Measurements from ENCODE around the gene IDUA.
"Not testable (repeated sequence)": the region's sequence is repeated elsewhere in the genome, so short reads cannot be mapped to it uniquely, and the experiment has no call there.

Gene IDUA

DNA sequence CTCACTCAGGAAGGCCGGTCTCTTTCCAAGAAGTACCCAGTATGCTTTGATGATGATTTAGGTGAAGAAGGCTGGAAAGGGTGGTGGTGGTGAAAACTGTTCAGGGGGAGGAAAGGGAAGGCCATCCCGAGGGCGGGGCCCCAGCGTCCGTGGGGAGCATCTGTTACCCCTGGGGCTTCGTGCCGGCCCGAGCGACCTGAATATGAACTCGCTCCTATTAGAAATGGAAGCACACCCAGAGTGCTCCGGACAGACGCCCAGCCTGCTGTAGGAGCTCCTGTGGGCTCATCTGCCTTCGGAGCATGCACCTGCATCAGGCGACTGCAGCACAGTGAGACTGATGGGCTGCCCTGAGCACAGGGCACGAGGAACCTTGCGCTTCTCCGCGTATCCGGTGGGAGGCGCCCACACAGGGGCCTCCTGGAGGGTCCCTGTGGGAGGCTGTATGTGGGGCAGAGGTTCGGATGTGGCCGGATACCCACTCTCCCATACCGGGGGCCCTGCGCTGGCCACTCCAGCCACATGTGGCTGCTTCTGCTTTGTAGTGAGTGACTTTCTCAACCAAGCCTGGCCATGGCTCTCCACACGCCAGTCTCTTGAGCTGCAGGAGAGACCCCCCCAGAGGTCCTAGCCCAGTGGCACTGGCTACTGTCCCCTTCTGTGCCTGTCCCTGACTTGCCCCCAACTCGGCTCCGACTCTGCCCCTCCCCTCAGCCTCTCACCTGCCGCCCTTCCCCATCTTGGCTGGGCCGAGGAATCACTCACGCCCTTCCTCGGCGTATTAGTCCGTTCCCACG is 61.3 kb downstream of the IDUA start:
- DNase-seq, result no peak

GRCh38 chr4:1048773-1049590 is 62.1 kb downstream of the IDUA start:
- no peak for DNase-seq

GRCh38 chr4:1049591-1049905 is 62.7 kb downstream of the IDUA start:
- DNase-seq, result no peak

DNA sequence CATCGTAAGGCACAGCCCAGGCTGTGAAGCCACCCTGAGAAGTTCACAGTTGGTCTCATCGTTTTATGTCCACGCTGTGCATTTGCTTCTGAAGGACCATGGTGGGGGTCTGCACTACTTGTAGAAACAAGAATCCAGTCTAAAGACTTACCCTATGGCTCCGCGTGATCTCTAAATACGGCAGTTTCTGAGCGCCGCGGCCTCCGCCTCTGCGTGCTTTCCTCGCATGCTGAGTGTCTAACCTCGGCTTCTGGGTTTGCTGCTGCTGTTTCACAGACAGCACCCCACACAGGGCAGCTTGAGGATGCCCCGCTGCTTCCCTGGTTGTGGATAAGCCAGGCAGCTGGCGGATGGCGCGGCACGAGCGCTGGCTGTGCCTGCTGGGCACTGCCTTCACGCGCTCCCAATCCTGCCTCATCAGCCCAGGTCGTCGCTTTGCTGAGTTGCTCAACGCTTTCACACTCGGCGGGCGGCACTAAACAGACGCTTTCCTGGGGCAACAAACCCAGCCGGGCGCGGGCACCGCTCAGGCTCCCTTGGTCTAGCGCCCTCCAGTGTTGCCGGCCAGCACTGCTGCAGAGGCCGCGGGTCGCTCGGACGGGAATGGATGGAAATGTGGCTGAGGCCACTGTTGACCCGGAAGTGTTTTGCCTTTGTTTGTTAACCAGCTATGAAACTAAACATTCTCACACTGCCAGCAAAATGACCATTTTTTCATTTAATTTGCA is 63.8 kb downstream of the IDUA start:
- no peak for DNase-seq

GRCh38 chr4:1051472-1051871 is 64.6 kb downstream of the IDUA start:
- DNase-seq, result no peak

DNA sequence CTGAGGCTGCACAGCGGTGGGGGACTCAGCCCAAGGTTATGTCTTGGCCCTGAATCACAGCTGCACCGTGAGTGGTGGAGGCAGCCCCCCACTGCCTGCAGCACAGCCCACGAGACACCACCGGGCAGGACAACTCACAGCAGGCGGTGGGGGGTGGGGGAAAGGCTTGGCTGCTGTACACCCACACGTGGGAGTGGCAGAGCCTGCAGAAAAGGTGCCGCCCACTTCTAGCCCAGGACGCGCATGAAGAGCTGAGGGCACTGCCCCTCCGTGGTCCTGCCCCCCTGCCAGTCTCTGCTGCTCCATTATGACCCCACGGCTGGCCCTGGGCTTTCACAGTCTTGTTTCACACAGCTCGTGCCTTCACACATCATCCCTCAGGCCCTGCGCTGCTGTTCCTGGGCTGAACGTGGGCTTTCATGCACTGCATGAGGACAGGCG is 65.4 kb downstream of the IDUA start:
- no peak for DNase-seq

DNA sequence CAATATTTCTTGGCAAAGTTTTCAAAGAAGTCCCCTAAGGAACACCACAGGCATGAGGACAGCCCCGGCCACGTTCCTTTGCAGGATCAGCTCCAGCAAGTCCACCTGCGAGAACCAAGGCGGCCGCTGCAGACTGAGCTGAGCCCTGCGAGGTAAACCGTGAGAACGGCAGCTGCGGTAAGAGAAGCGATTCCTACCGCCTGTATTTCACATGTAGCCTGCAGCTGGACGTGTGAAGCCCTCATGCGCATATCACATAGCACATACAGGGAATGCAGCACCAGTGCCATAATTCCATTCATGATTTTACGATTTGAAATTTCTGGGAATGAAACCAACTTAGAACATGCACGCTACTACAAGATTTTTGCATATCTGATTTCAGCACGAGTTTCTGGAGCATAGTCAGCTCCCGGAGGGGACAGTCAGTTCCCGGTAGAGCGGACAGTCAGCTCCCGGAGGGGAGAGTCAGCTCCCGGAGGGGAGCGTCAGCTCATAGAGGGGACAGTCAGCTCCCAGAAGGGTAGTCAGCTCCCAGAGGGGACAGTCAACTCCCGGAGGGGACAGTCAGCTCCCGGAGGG is 66.3 kb downstream of the IDUA start:
- no peak for DNase-seq

GRCh38 chr4:1053891-1054290 is 67.0 kb downstream of the IDUA start:
- not testable (repeated sequence) for DNase-seq

Measured in cerebellar nuclear complex (tissue), 1 donor.